ENCODE results near the gene ADAM12. TPM values are rescaled to one million over a fixed set of nuclear protein-coding genes. Genes with fewer than 3 reads are reported as not detected.

Gene ADAM12
- total and polyA plus RNA-seq, 4 donors, result 0.03 to 0.33 (median 0.19) TPM

DNA sequence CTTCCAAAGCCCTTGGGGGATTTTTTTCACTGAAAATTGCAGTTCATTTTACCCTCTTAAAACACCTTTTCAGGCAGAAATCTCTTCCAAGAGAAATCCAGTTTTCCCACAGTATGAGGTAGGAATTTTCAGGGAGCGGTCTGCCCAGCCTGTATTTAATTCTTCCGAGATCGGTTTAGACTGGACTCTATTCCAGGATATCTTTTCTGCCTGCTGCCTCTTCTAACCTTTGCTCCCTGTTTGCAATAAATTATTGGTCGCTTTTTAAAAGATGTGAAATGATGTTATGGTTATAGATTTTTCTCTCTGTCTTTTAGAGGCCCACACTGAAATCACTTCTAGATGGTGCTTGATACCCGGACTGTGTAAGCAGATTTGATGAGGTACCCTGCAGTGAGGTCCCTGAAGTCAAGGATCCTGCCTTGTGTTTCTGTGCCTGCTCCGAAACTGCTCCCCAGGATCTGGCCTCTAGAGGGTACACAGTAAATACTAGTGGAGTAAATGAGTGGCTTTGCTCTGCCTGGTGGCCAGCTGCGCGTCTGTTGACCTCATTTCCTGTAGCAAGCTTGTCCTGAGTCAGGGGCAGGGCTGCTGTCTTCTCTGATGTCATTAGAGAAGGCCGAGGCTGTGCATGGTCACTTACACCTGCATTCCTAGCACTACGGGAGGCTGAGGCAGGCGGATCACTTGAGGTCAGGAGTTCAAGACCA, 300.3 kb downstream of the ADAM12 start:
- H3K27me3 ChIP-seq (ENCODE audit: control insufficient read depth in 4 of 4, insufficient read depth in 4 of 4, low read length in 3 of 4), result no peaks in the 10 kb centered on the region
- H3K9me3 ChIP-seq (ENCODE audit: control insufficient read depth in 4 of 4, low read length in 3 of 4), result peaks cover 0 to 1% (median 0%) of the 10 kb centered on the region in 4 donors
- no peak overlapping the region for H3K4me3 ChIP-seq (ENCODE audit: low read depth in 1 of 3, low read length in 3 of 3)
- no peak overlapping the region for H3K9ac ChIP-seq (ENCODE audit: low read depth in 1 of 2, low read length in 2 of 2)
- no peak overlapping the region for H3K27ac ChIP-seq (ENCODE audit: low read depth in 1 of 2, low read length in 2 of 2)
- H3K4me1 ChIP-seq (ENCODE audit: control insufficient read depth in 4 of 4, insufficient read depth in 4 of 4, low read length in 3 of 4), result no peaks in the 10 kb centered on the region
- 68% methylated on average over 11 of the region's 11 CpGs for WGBS
- no peak for TF ChIP-seq RXRA (IDR thresholded peaks at IDR 0.05)
- TF ChIP-seq, protein P1, sequence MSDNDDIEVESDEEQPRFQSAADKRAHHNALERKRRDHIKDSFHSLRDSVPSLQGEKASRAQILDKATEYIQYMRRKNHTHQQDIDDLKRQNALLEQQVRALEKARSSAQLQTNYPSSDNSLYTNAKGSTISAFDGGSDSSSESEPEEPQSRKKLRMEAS (IDR thresholded peaks at IDR 0.05), result no peak
- no peak for TF ChIP-seq FOXA1 (IDR thresholded peaks at IDR 0.05)
- TF ChIP-seq, protein P2, sequence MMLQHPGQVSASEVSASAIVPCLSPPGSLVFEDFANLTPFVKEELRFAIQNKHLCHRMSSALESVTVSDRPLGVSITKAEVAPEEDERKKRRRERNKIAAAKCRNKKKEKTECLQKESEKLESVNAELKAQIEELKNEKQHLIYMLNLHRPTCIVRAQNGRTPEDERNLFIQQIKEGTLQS (IDR thresholded peaks at IDR 0.05), result no peak
- no peak for TF ChIP-seq SP1 (IDR thresholded peaks at IDR 0.05)
- DNase-seq (ENCODE audit: low spot score), result no peak
- H3K36me3 ChIP-seq (ENCODE audit: control insufficient read depth in 4 of 4, insufficient read depth in 3 of 4, low read depth in 1 of 4, low read length in 3 of 4), result no peaks in the 10 kb centered on the region

DNA sequence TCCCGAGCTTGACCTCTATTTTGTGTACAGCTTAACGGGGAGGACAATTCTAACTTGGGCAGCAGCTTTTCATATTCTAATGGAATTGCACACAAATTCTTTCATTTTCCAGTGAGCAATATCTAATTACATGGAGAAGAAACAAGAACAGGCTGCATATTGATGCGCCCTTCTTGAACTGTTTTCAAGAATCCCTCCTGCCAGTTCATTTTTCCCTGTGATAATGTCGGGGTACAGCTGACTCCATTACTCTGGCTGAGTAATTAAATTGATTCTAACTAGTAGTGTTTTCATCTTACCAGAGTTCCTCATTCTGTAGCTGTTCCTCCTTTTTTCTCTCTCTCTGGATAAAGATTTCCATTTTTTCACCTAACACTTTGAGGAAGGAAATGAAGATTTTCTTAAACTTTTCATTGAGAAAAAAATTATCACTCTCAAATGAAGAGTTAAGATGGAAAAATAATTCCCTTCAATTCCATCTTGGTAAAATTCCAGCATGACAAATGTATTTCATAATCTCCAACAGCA, 301.1 kb downstream of the ADAM12 start:
- no peak for DNase-seq (ENCODE audit: low spot score)
- Histone ChIP-seq H3K27ac (ENCODE audit: low read depth in 1 of 2, low read length in 2 of 2) (no peak overlapping the region), H3K4me1 (ENCODE audit: control insufficient read depth in 4 of 4, insufficient read depth in 4 of 4, low read length in 3 of 4) (no peaks in the 10 kb centered on the region), H3K9ac (ENCODE audit: low read depth in 1 of 2, low read length in 2 of 2) (no peak overlapping the region), H3K27me3 (ENCODE audit: control insufficient read depth in 4 of 4, insufficient read depth in 4 of 4, low read length in 3 of 4) (no peaks in the 10 kb centered on the region), H3K9me3 (ENCODE audit: control insufficient read depth in 4 of 4, low read length in 3 of 4) (peaks cover 0 to 1% (median 0%) of the 10 kb centered on the region in 4 donors), H3K36me3 (ENCODE audit: control insufficient read depth in 4 of 4, insufficient read depth in 3 of 4, low read depth in 1 of 4, low read length in 3 of 4) (no peaks in the 10 kb centered on the region), H3K4me3 (ENCODE audit: low read depth in 1 of 3, low read length in 3 of 3) (no peak overlapping the region)
- TF ChIP-seq, protein P2 (IDR thresholded peaks at IDR 0.05), result no peak
- TF ChIP-seq NR2F2 (IDR thresholded peaks at IDR 0.05), result no peak
- TF ChIP-seq EGR1 (IDR thresholded peaks at IDR 0.05; ENCODE audit: low read depth in 2 of 2), result no peak
- no peak for TF ChIP-seq SP1 (IDR thresholded peaks at IDR 0.05)
- no peak for TF ChIP-seq FOXA1 (IDR thresholded peaks at IDR 0.05)
- TF ChIP-seq RAD21 (IDR thresholded peaks at IDR 0.05), result no peak
- TF ChIP-seq, protein P3, sequence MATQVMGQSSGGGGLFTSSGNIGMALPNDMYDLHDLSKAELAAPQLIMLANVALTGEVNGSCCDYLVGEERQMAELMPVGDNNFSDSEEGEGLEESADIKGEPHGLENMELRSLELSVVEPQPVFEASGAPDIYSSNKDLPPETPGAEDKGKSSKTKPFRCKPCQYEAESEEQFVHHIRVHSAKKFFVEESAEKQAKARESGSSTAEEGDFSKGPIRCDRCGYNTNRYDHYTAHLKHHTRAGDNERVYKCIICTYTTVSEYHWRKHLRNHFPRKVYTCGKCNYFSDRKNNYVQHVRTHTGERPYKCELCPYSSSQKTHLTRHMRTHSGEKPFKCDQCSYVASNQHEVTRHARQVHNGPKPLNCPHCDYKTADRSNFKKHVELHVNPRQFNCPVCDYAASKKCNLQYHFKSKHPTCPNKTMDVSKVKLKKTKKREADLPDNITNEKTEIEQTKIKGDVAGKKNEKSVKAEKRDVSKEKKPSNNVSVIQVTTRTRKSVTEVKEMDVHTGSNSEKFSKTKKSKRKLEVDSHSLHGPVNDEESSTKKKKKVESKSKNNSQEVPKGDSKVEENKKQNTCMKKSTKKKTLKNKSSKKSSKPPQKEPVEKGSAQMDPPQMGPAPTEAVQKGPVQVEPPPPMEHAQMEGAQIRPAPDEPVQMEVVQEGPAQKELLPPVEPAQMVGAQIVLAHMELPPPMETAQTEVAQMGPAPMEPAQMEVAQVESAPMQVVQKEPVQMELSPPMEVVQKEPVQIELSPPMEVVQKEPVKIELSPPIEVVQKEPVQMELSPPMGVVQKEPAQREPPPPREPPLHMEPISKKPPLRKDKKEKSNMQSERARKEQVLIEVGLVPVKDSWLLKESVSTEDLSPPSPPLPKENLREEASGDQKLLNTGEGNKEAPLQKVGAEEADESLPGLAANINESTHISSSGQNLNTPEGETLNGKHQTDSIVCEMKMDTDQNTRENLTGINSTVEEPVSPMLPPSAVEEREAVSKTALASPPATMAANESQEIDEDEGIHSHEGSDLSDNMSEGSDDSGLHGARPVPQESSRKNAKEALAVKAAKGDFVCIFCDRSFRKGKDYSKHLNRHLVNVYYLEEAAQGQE (IDR thresholded peaks at IDR 0.05), result no peak
- TF ChIP-seq RXRA (IDR thresholded peaks at IDR 0.05), result no peak
- 75% methylated on average over 4 of the region's 4 CpGs for WGBS

DNA sequence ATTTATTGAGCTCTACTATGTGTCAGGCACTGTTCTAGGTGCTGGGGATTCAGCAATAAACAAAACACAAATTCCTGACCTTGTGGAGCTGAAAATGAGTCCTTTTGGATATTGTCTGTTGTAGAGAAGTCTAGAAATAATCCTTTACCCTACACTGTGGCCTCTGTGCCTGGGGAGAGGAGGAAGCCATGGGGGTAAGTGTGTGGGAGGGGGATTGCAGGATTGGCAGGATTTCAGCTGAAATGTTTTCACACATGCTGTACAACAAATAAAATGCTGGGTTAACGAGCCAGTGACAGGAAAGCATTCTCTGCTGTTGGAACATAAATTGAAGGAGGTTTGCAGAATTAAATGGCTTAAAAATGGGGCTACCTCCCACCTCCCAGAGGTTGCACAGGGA, 302.5 kb downstream of the ADAM12 start:
- H3K27me3 ChIP-seq (ENCODE audit: control insufficient read depth in 4 of 4, insufficient read depth in 4 of 4, low read length in 3 of 4), result no peaks in the 10 kb centered on the region
- no peak overlapping the region for H3K27ac ChIP-seq (ENCODE audit: low read depth in 1 of 2, low read length in 2 of 2)
- H3K9ac ChIP-seq (ENCODE audit: low read depth in 1 of 2, low read length in 2 of 2), result no peak overlapping the region
- no peak overlapping the region for H3K4me3 ChIP-seq (ENCODE audit: low read depth in 1 of 3, low read length in 3 of 3)
- DNase-seq (ENCODE audit: low spot score), result no peak
- H3K36me3 ChIP-seq (ENCODE audit: control insufficient read depth in 4 of 4, insufficient read depth in 3 of 4, low read depth in 1 of 4, low read length in 3 of 4), result no peaks in the 10 kb centered on the region
- no peaks in the 10 kb centered on the region for H3K9me3 ChIP-seq (ENCODE audit: control insufficient read depth in 4 of 4, low read length in 3 of 4)
- no peaks in the 10 kb centered on the region for H3K4me1 ChIP-seq (ENCODE audit: control insufficient read depth in 4 of 4, insufficient read depth in 4 of 4, low read length in 3 of 4)
- 75% methylated on average over 1 of the region's 1 CpG for WGBS
- TF ChIP-seq RAD21 (IDR thresholded peaks at IDR 0.05) (no peak), FOXA2 (IDR thresholded peaks at IDR 0.05) (no peak), HNF4A (conservative IDR thresholded peaks at IDR 0.05) (no peak), SP1 (IDR thresholded peaks at IDR 0.05) (no peak), FOXA1 (IDR thresholded peaks at IDR 0.05) (no peak), EGR1 (IDR thresholded peaks at IDR 0.05; ENCODE audit: low read depth in 2 of 2) (no peak), HNF4G (IDR thresholded peaks at IDR 0.05) (no peak), RXRA (IDR thresholded peaks at IDR 0.05) (no peak), YY1 (IDR thresholded peaks at IDR 0.05) (no peak), TAF1 (conservative IDR thresholded peaks at IDR 0.05) (no peak), GABPA (IDR thresholded peaks at IDR 0.05 in 1 of 2, conservative IDR thresholded peaks at IDR 0.05 in 1 of 2) (no peak)
- TF ChIP-seq, protein P4, sequence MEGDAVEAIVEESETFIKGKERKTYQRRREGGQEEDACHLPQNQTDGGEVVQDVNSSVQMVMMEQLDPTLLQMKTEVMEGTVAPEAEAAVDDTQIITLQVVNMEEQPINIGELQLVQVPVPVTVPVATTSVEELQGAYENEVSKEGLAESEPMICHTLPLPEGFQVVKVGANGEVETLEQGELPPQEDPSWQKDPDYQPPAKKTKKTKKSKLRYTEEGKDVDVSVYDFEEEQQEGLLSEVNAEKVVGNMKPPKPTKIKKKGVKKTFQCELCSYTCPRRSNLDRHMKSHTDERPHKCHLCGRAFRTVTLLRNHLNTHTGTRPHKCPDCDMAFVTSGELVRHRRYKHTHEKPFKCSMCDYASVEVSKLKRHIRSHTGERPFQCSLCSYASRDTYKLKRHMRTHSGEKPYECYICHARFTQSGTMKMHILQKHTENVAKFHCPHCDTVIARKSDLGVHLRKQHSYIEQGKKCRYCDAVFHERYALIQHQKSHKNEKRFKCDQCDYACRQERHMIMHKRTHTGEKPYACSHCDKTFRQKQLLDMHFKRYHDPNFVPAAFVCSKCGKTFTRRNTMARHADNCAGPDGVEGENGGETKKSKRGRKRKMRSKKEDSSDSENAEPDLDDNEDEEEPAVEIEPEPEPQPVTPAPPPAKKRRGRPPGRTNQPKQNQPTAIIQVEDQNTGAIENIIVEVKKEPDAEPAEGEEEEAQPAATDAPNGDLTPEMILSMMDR (IDR thresholded peaks at IDR 0.05; ENCODE audit: low read depth, low read length, missing input control), result no peak
- TF ChIP-seq, protein P5, sequence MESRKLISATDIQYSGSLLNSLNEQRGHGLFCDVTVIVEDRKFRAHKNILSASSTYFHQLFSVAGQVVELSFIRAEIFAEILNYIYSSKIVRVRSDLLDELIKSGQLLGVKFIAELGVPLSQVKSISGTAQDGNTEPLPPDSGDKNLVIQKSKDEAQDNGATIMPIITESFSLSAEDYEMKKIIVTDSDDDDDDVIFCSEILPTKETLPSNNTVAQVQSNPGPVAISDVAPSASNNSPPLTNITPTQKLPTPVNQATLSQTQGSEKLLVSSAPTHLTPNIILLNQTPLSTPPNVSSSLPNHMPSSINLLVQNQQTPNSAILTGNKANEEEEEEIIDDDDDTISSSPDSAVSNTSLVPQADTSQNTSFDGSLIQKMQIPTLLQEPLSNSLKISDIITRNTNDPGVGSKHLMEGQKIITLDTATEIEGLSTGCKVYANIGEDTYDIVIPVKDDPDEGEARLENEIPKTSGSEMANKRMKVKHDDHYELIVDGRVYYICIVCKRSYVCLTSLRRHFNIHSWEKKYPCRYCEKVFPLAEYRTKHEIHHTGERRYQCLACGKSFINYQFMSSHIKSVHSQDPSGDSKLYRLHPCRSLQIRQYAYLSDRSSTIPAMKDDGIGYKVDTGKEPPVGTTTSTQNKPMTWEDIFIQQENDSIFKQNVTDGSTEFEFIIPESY (IDR thresholded peaks at IDR 0.05), result no peak
- TF ChIP-seq, protein P2 (IDR thresholded peaks at IDR 0.05), result no peak
- TF ChIP-seq, protein P1 (IDR thresholded peaks at IDR 0.05), result no peak

Data from liver (tissue), 9 donors.